Measurements from ENCODE around the gene TTYH2.

Gene TTYH2

GRCh38 chr17:74251569-74251968 is 38.2 kb downstream of the TTYH2 start:
- Histone ChIP-seq H3K27ac (replicated peaks; ENCODE audit: low read length) (no peak overlapping the region), H2AK5ac (ENCODE audit: low read depth, low read length) (peak overlapping the region; percentile 71), H3K14ac (ENCODE audit: low read length) (no peak overlapping the region), H2BK12ac (ENCODE audit: low read length) (no peak overlapping the region), H3K23ac (ENCODE audit: low read depth, low read length, poor library complexity) (no peak overlapping the region), H3K9ac (ENCODE audit: low read depth, low read length, poor library complexity) (no peak overlapping the region), H4K8ac (ENCODE audit: low read depth, low read length) (no peak overlapping the region), H3K18ac (ENCODE audit: low read length) (peak overlapping the region; percentile 31), H2BK15ac (ENCODE audit: low read length) (peak overlapping the region; percentile 32), H3K4me2 (ENCODE audit: insufficient read depth, low read length, poor library complexity, severe bottlenecking) (no peak overlapping the region), H3K4me1 (ENCODE audit: control insufficient read depth in 2 of 2, insufficient read depth in 1 of 2, low read depth in 1 of 2, low read length in 2 of 2) (peaks cover 2 to 8% of the 10 kb centered on the region in 2 donors), H3K79me1 (ENCODE audit: low read depth, low read length) (no peaks in the 10 kb centered on the region), H2AFZ (ENCODE audit: low read length) (no peak overlapping the region), H3K27me3 (ENCODE audit: control insufficient read depth in 3 of 3, insufficient read depth in 3 of 3, low read depth in 1 of 3, low read length in 3 of 3) (peaks cover 0 to 3% (median 0%) of the 10 kb centered on the region in 3 experiments), H2BK5ac (ENCODE audit: low read length) (no peak overlapping the region), H3K36me3 (replicated peaks in 1 of 2; ENCODE audit: control insufficient read depth in 2 of 2, insufficient read depth in 2 of 2, low read length in 2 of 2) (peaks cover 2 to 31% of the 10 kb centered on the region in 2 donors), H2BK120ac (ENCODE audit: low read depth, low read length) (no peak overlapping the region), H3K4me3 (ENCODE audit: low read length in 2 of 2) (no peak overlapping the region), H3K9me3 (replicated peaks in 1 of 2; ENCODE audit: control insufficient read depth in 2 of 2, insufficient read depth in 1 of 2, low read depth in 1 of 2, low read length in 2 of 2) (peaks cover 0 to 5% of the 10 kb centered on the region in 2 donors), H3K4ac (ENCODE audit: low read length) (no peak overlapping the region), H4K91ac (ENCODE audit: low read depth, low read length, poor library complexity) (no peak overlapping the region)
- DNase-seq (ENCODE audit: low spot score) = no peak
- no CpG with 5 or more reads among the region's 6 CpGs for WGBS, 2 donors (ENCODE audit: extremely low coverage in 2 of 2, insufficient read length in 2 of 2, insufficient replicate concordance in 1 of 2)

- Histone ChIP-seq H2BK5ac (ENCODE audit: low read length) (peak overlapping the region; percentile 41), H4K8ac (ENCODE audit: low read depth, low read length) (no peak overlapping the region), H3K23ac (ENCODE audit: low read depth, low read length, poor library complexity) (no peak overlapping the region), H3K4me2 (ENCODE audit: insufficient read depth, low read length, poor library complexity, severe bottlenecking) (no peak overlapping the region), H2AFZ (ENCODE audit: low read length) (no peak overlapping the region), H2BK15ac (ENCODE audit: low read length) (peak overlapping the region; percentile 60), H2AK5ac (ENCODE audit: low read depth, low read length) (peak overlapping the region; percentile 71), H3K18ac (ENCODE audit: low read length) (peak overlapping the region; percentile 65), H2BK120ac (ENCODE audit: low read depth, low read length) (no peak overlapping the region), H3K36me3 (replicated peaks in 1 of 2; ENCODE audit: control insufficient read depth in 2 of 2, insufficient read depth in 2 of 2, low read length in 2 of 2) (peaks cover 2 to 33% of the 10 kb centered on the region in 2 donors), H3K27me3 (ENCODE audit: control insufficient read depth in 3 of 3, insufficient read depth in 3 of 3, low read depth in 1 of 3, low read length in 3 of 3) (peaks cover 0 to 3% (median 0%) of the 10 kb centered on the region in 3 experiments), H3K9me3 (replicated peaks in 1 of 2; ENCODE audit: control insufficient read depth in 2 of 2, insufficient read depth in 1 of 2, low read depth in 1 of 2, low read length in 2 of 2) (peaks cover 0 to 4% of the 10 kb centered on the region in 2 donors), H3K4me1 (ENCODE audit: control insufficient read depth in 2 of 2, insufficient read depth in 1 of 2, low read depth in 1 of 2, low read length in 2 of 2) (peaks cover 2 to 8% of the 10 kb centered on the region in 2 donors), H2BK12ac (ENCODE audit: low read length) (peak overlapping the region; percentile 80), H3K27ac (replicated peaks; ENCODE audit: low read length) (no peak overlapping the region), H4K91ac (ENCODE audit: low read depth, low read length, poor library complexity) (no peak overlapping the region), H3K4ac (ENCODE audit: low read length) (no peak overlapping the region), H3K9ac (ENCODE audit: low read depth, low read length, poor library complexity) (no peak overlapping the region), H3K4me3 (ENCODE audit: low read length in 2 of 2) (no peak overlapping the region), H3K79me1 (ENCODE audit: low read depth, low read length) (no peaks in the 10 kb centered on the region), H3K14ac (ENCODE audit: low read length) (no peak overlapping the region)
- no CpG with 5 or more reads among the region's 8 CpGs for WGBS, 2 donors (ENCODE audit: extremely low coverage in 2 of 2, insufficient read length in 2 of 2, insufficient replicate concordance in 1 of 2)
- no peak for DNase-seq (ENCODE audit: low spot score)
These were observed 38.8 kb downstream of the TTYH2 start for GRCh38 chr17:74252211-74252610.

DNA sequence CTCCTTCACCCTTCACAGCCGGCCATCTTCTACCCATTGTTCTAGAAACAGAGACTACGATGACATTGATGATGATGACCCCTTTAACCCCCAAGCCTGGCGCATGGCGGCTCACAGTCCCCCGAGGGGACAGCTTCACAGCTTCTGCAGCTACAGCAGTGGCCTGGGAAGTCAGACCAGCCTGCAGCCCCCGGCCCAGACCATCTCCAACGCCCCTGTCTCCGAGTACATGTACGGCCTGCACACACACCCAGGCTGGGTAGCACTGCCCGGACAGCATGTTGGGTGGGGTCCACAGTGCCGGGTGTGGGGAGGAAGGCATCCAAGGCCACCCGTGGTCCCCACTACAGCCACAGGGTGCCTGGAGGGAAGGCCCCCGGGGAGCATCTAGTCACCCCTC is 39.7 kb downstream of the TTYH2 start:
- Histone ChIP-seq H2AK5ac (ENCODE audit: low read depth, low read length) (peak overlapping the region; percentile 71), H3K4ac (ENCODE audit: low read length) (peak overlapping the region; percentile 26), H3K79me1 (ENCODE audit: low read depth, low read length) (no peaks in the 10 kb centered on the region), H3K9me3 (replicated peaks in 1 of 2; ENCODE audit: control insufficient read depth in 2 of 2, insufficient read depth in 1 of 2, low read depth in 1 of 2, low read length in 2 of 2) (peaks cover 0 to 3% of the 10 kb centered on the region in 2 donors), H3K27ac (replicated peaks; ENCODE audit: low read length) (no peak overlapping the region), H2BK12ac (ENCODE audit: low read length) (no peak overlapping the region), H3K4me2 (ENCODE audit: insufficient read depth, low read length, poor library complexity, severe bottlenecking) (no peak overlapping the region), H3K27me3 (ENCODE audit: control insufficient read depth in 3 of 3, insufficient read depth in 3 of 3, low read depth in 1 of 3, low read length in 3 of 3) (peaks cover 0 to 3% (median 0%) of the 10 kb centered on the region in 3 experiments), H4K91ac (ENCODE audit: low read depth, low read length, poor library complexity) (no peak overlapping the region), H4K8ac (ENCODE audit: low read depth, low read length) (no peak overlapping the region), H2BK5ac (ENCODE audit: low read length) (peak overlapping the region; percentile 41), H3K4me3 (ENCODE audit: low read length in 2 of 2) (no peak overlapping the region), H3K14ac (ENCODE audit: low read length) (peak overlapping the region; percentile 97), H2BK120ac (ENCODE audit: low read depth, low read length) (no peak overlapping the region), H3K36me3 (replicated peaks in 1 of 2; ENCODE audit: control insufficient read depth in 2 of 2, insufficient read depth in 2 of 2, low read length in 2 of 2) (peaks cover 2 to 36% of the 10 kb centered on the region in 2 donors), H3K4me1 (ENCODE audit: control insufficient read depth in 2 of 2, insufficient read depth in 1 of 2, low read depth in 1 of 2, low read length in 2 of 2) (peaks cover 2 to 8% of the 10 kb centered on the region in 2 donors), H3K23ac (ENCODE audit: low read depth, low read length, poor library complexity) (peak overlapping the region; percentile 85), H3K18ac (ENCODE audit: low read length) (peak overlapping the region; percentile 44), H2BK15ac (ENCODE audit: low read length) (peak overlapping the region; percentile 60), H3K9ac (ENCODE audit: low read depth, low read length, poor library complexity) (no peak overlapping the region), H2AFZ (ENCODE audit: low read length) (no peak overlapping the region)
- DNase-seq (ENCODE audit: low spot score) = no peak
- WGBS, 2 donors (ENCODE audit: extremely low coverage in 2 of 2, insufficient read length in 2 of 2, insufficient replicate concordance in 1 of 2) = no CpG with 5 or more reads among the region's 13 CpGs

DNA sequence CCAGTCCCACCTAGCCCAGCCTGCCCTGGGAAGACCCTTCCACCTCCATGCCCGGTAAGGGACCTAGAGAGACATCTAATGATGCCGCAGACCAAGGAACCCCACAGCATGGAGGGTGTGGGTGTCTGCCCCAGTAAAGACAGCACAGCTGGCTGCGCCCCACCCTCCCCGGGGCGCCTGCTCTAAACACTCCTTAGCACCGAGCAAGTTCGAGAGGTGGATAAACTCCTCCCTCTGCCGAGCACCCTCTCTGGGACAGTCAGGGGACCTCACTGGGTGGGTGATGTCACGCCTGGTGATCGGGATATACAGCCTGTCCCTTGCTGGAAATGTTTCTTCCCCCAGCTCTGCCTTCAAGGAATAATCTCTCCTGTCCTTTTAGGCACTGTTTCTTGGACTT is 43.9 kb downstream of the TTYH2 start:
- peaks cover 0 to 49% of the 10 kb centered on the region in 2 donors for H3K36me3 ChIP-seq (replicated peaks in 1 of 2; ENCODE audit: control insufficient read depth in 2 of 2, insufficient read depth in 2 of 2, low read length in 2 of 2)
- no peak overlapping the region for H2AFZ ChIP-seq (ENCODE audit: low read length)
- H3K4me3 ChIP-seq (ENCODE audit: low read length in 2 of 2) = no peak overlapping the region
- H3K4ac ChIP-seq (ENCODE audit: low read length) = no peak overlapping the region
- WGBS, 2 donors (ENCODE audit: extremely low coverage in 2 of 2, insufficient read length in 2 of 2, insufficient replicate concordance in 1 of 2) = no CpG with 5 or more reads among the region's 10 CpGs
- H4K91ac ChIP-seq (ENCODE audit: low read depth, low read length, poor library complexity) = no peak overlapping the region
- peaks cover 0 to 2% (median 0%) of the 10 kb centered on the region in 3 experiments for H3K27me3 ChIP-seq (ENCODE audit: control insufficient read depth in 3 of 3, insufficient read depth in 3 of 3, low read depth in 1 of 3, low read length in 3 of 3)
- H2BK15ac ChIP-seq (ENCODE audit: low read length) = no peak overlapping the region
- no peak overlapping the region for H2BK5ac ChIP-seq (ENCODE audit: low read length)
- no peak overlapping the region for H2BK120ac ChIP-seq (ENCODE audit: low read depth, low read length)
- peaks cover 0 to 15% of the 10 kb centered on the region in 2 donors for H3K4me1 ChIP-seq (ENCODE audit: control insufficient read depth in 2 of 2, insufficient read depth in 1 of 2, low read depth in 1 of 2, low read length in 2 of 2)
- no peak for DNase-seq (ENCODE audit: low spot score)
- H3K79me1 ChIP-seq (ENCODE audit: low read depth, low read length) = no peaks in the 10 kb centered on the region
- no peak overlapping the region for H3K27ac ChIP-seq (replicated peaks; ENCODE audit: low read length)
- H2BK12ac ChIP-seq (ENCODE audit: low read length) = no peak overlapping the region
- H3K23ac ChIP-seq (ENCODE audit: low read depth, low read length, poor library complexity) = no peak overlapping the region
- H3K9me3 ChIP-seq (replicated peaks in 1 of 2; ENCODE audit: control insufficient read depth in 2 of 2, insufficient read depth in 1 of 2, low read depth in 1 of 2, low read length in 2 of 2) = no peaks in the 10 kb centered on the region
- no peak overlapping the region for H3K9ac ChIP-seq (ENCODE audit: low read depth, low read length, poor library complexity)
- no peak overlapping the region for H3K4me2 ChIP-seq (ENCODE audit: insufficient read depth, low read length, poor library complexity, severe bottlenecking)
- H4K8ac ChIP-seq (ENCODE audit: low read depth, low read length) = no peak overlapping the region
- H3K18ac ChIP-seq (ENCODE audit: low read length) = no peak overlapping the region
- no peak overlapping the region for H2AK5ac ChIP-seq (ENCODE audit: low read depth, low read length)
- no peak overlapping the region for H3K14ac ChIP-seq (ENCODE audit: low read length)

Data from neuronal stem cell (in vitro differentiated cells).